OCI-LY7 (cell line): ENCODE measurements around the gene G2E3. TPM values are rescaled to one million over a fixed set of nuclear protein-coding genes. Genes with fewer than 3 reads are reported as not detected.
A peak's percentile ranks its signal among the peaks of the same experiment; 100 is the strongest.

Experiments
- BruUV-seq: library from RNA; stranded (reverse); fragments of 400-500 nt; replicated peaks from 2 replicates; lab custom pipeline; 2021; lab: Mats Ljungman, UMichigan
- CTCF ChIA-PET: fragments of 300-600 bp; sonication (Branson Sonifier 250); formaldehyde crosslinking; loops from one replicate; lab custom pipeline; 2022; ENCODE audit warnings: antibody characterized with exemption; ENCODE audit not compliant: unreplicated experiment; lab: Charles Lee
- POLR2A ChIA-PET: fragments of 300-600 bp; sonication (Branson Sonifier 250); formaldehyde crosslinking; loops from one replicate; lab custom pipeline; 2022; ENCODE audit warnings: antibody characterized with exemption; lab: Charles Lee
- DNase-seq: peaks from one replicate; pipeline ENCODE4 v3.0.0-alpha.2; 2015; ENCODE audit warnings: low spot score
- H2AFZ ChIP-seq: fragments of 200-600 bp; sonication (generic), shearing (Covaris generic); 2 replicates; pipeline ENCODE4 v1.6.1; 2014; ENCODE audit warnings: mild to moderate bottlenecking, antibody characterized with exemption, low read length, moderate library complexity
- H3K27ac ChIP-seq: fragments of 200-600 bp; sonication (generic); 2 replicates; pipeline ENCODE4 v1.5.1; 2014; ENCODE audit warnings: mixed run types, low read depth, mild to moderate bottlenecking, moderate library complexity, low read length, inconsistent platforms; ENCODE audit not compliant: poor library complexity, severe bottlenecking
- H3K36me3 ChIP-seq: fragments of 200-600 bp; sonication (generic); 2 replicates; pipeline ENCODE4 v1.6.1; 2014; ENCODE audit warnings: mild to moderate bottlenecking, antibody characterized with exemption, low read length, moderate library complexity, mixed read lengths; ENCODE audit not compliant: insufficient read depth
- H3K4me1 ChIP-seq: fragments of 200-600 bp; sonication (generic); 2 replicates; pipeline ENCODE4 v1.5.1; 2014; ENCODE audit warnings: mild to moderate bottlenecking, low read length; ENCODE audit not compliant: insufficient read depth, poor library complexity, severe bottlenecking
- H3K4me2 ChIP-seq: fragments of 200-600 bp; sonication (generic); 2 replicates; pipeline ENCODE4 v1.6.1; 2014; ENCODE audit warnings: mild to moderate bottlenecking, low read length
- H3K4me3 ChIP-seq: fragments of 200-600 bp; sonication (generic); 2 replicates; pipeline ENCODE4 v1.5.1; 2014; ENCODE audit warnings: mild to moderate bottlenecking, low read depth, low read length; ENCODE audit not compliant: poor library complexity, severe bottlenecking
- H3K79me2 ChIP-seq: fragments of 200-600 bp; sonication (generic); 2 replicates; pipeline ENCODE4 v1.6.1; 2016; ENCODE audit warnings: low read depth, mild to moderate bottlenecking, low read length, moderate library complexity, mixed read lengths; ENCODE audit not compliant: insufficient read depth
- H3K9me2 ChIP-seq: fragments of 200-600 bp; sonication (generic); 2 replicates; pipeline ENCODE4 v1.6.1; 2016; ENCODE audit warnings: mild to moderate bottlenecking, low read length, mixed read lengths; ENCODE audit not compliant: insufficient read depth
- H3K9me3 ChIP-seq: fragments of 200-600 bp; sonication (generic); 2 replicates; pipeline ENCODE4 v1.6.1; 2014; ENCODE audit warnings: mild to moderate bottlenecking, mixed run types, low read length, mixed read lengths
- H4K20me1 ChIP-seq: fragments of 200-600 bp; sonication (generic); 2 replicates; pipeline ENCODE4 v1.6.1; 2014; ENCODE audit warnings: mild to moderate bottlenecking, antibody characterized with exemption, low read length, moderate library complexity, mixed read lengths; ENCODE audit not compliant: insufficient read depth
- CTCF ChIP-seq: fragments of 200-600 bp; sonication (generic); conservative IDR thresholded peaks from 2 replicates; pipeline ENCODE4 v1.5.1; 2014; ENCODE audit warnings: mild to moderate bottlenecking, antibody characterized with exemption, low read length, moderate library complexity, mixed read lengths
- EZH2phosphoT487 ChIP-seq: fragments of 200-600 bp; sonication (generic); IDR thresholded peaks from 2 replicates; pipeline ENCODE4 v1.6.1; 2018; ENCODE audit warnings: low read depth, borderline replicate concordance, mild to moderate bottlenecking, mixed run types, antibody characterized with exemption, low read length, moderate library complexity, mixed read lengths
- intact Hi-C: fragments of 100-400 bp; cut with micrococcal nuclease; formaldehyde crosslinking; loops from one replicate; pipeline ENCODE4 v1.10.0; 2022; ENCODE audit not compliant: unreplicated experiment
- total RNA-seq, 2 experiments: library from RNA; depleted of rRNA in 1 of 2; stranded (reverse); fragments of >200 nt in 1 of 2; shearing (Covaris generic) in 1 of 2; gene quantifications; 2 replicates each; pipeline ENCODE4 v1.2.3, GENCODE V29; 2014 to 2022

Gene G2E3
- total RNA-seq, 2 experiments from 2014 or later, result 22.3 to 43.9 TPM

- no peak for TF ChIP-seq CTCF
- H3K4me2 ChIP-seq, result no peak overlapping the region
- no peak for DNase-seq
- H3K79me2 ChIP-seq, result no peaks in the 10 kb centered on the region
- no TSS peak for BruUV-seq
- ChIA-PET POLR2A (no interaction called here), CTCF (no interaction called here)
- H3K4me3 ChIP-seq, result no peak overlapping the region
- H2AFZ ChIP-seq, result no peak overlapping the region
- H4K20me1 ChIP-seq, result no peaks in the 10 kb centered on the region
- no peaks in the 10 kb centered on the region for H3K36me3 ChIP-seq
- no peaks in the 10 kb centered on the region for H3K9me2 ChIP-seq
- no peaks in the 10 kb centered on the region for H3K4me1 ChIP-seq
- H3K9me3 ChIP-seq, result no peaks in the 10 kb centered on the region
- H3K27ac ChIP-seq, result no peak overlapping the region
- intact Hi-C loops, result no loop called here
These were observed 11.4 kb upstream of the G2E3 start for GRCh38 chr14:30547388-30548048.

- BruUV-seq, result no TSS peak
- no peak overlapping the region for H2AFZ ChIP-seq
- H3K4me2 ChIP-seq, result no peak overlapping the region
- H3K4me3 ChIP-seq, result no peak overlapping the region
- TF ChIP-seq EZH2phosphoT487 (no peak), CTCF (no peak)
- intact Hi-C loops, result no loop called here
- no peaks in the 10 kb centered on the region for H3K36me3 ChIP-seq
- no peak overlapping the region for H3K27ac ChIP-seq
- no peaks in the 10 kb centered on the region for H3K9me2 ChIP-seq
- H3K79me2 ChIP-seq, result no peaks in the 10 kb centered on the region
- no peak for DNase-seq
- no peaks in the 10 kb centered on the region for H3K4me1 ChIP-seq
- ChIA-PET POLR2A (interaction anchor here (0.6 to 0.9 kb wide), 2 partner anchors 8 to 20 kb away, joined by 3 read pairs; partner anchors contain the start of gene G2E3), CTCF (no interaction called here)
- H3K9me3 ChIP-seq, result no peaks in the 10 kb centered on the region
- H4K20me1 ChIP-seq, result no peaks in the 10 kb centered on the region
These were observed 8.6 kb upstream of the G2E3 start for GRCh38 chr14:30550335-30550734.

- H3K4me1 ChIP-seq, result no peaks in the 10 kb centered on the region
- CTCF ChIA-PET, result no interaction called here
- no TSS peak for BruUV-seq
- no peaks in the 10 kb centered on the region for H3K36me3 ChIP-seq
- H3K9me3 ChIP-seq, result no peaks in the 10 kb centered on the region
- H4K20me1 ChIP-seq, result no peaks in the 10 kb centered on the region
- no peak overlapping the region for H3K27ac ChIP-seq
- no peak overlapping the region for H3K4me3 ChIP-seq
- TF ChIP-seq EZH2phosphoT487, result no peak
- TF ChIP-seq CTCF, result no peak
- H2AFZ ChIP-seq, result peak overlapping the region; percentile 12; the same call in 1 of the 2 replicates
- DNase-seq, result no peak
- no peaks in the 10 kb centered on the region for H3K9me2 ChIP-seq
- H3K79me2 ChIP-seq, result no peaks in the 10 kb centered on the region
- intact Hi-C loops, result no loop called here
- POLR2A ChIA-PET, result interaction anchor here (0.6 to 1.4 kb wide), 3 partner anchors 7 to 110 kb away, joined by 3 to 4 read pairs (median 3); partner anchors contain the start of gene G2E3
- no peak overlapping the region for H3K4me2 ChIP-seq
These were observed 7.5 kb upstream of the G2E3 start for GRCh38 chr14:30551460-30551859.
